Glomerular visceral epithelial cell (primary cell): ENCODE measurements around the gene HSPH1.
"Not testable (repeated sequence)": the region's sequence is repeated elsewhere in the genome, so short reads cannot be mapped to it uniquely, and the experiment has no call there.

Experiments
- DNase-seq: peaks from one replicate; pipeline ENCODE4 v3.0.0-alpha.2; 2016; ENCODE audit errors: extremely low spot score

HSPH1 gene

DNA sequence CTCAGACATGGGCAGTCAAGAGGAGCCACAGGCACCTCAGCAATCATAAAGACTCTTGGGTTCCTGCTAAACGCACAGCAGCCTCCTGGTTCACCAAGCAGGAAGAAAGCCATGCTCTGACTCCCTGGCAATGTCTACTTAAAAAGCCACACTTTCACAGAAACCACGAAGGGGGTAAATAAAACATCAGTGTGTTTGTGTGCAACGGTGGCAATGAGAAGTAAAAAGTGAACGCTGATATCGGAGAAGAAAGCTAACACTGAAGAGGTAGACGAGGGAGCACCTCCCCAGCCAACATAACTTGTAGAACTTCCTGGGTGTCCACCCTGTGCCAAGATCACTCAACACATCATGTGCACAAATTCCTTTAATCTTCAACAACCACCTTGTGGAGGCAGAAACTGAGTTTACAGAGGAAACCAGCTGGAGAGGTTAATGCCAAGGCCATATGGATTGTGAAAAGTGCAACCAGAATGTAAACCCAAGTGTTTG is 30.2 kb downstream of the HSPH1 start:
- no peak for DNase-seq

DNA sequence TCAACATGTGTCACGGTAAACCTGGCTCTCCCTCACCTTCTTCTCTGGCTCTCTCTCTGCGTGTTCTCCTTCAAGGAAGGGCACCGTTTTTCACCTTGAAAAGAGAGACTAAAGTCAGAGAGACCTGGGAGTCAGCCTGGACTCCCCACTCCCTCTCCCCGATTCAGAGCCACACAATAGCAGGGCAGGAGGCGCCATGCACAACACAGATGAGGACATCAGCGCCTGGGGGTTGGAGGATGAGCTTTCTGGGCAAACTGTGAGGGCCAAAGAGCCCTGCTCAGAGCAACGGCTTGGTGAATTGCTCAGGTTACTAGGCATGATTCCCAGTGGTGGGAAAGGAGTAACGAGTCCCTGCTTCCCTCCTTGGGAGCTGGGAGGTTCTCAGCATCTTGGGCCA is 32.3 kb downstream of the HSPH1 start:
- DNase-seq, result no peak

DNA sequence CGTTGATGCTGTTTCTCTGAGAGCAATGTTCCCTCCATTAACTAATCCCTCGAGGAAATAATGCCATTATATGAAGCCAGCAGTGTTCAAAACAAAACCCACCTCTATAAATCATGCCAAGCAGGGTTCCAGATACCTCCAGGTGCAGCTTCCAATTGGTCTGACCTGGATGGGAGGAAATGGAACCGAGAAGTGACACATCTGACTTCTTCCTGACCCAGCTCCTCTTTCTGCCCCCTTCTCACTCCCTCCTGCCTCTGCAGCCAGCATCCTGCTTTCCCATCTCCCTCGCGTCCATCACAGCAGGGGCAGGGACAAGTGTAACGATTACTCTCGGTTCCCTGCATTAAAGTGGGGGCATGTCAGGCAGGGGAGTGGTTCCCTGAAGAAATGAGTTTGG is 37.5 kb downstream of the HSPH1 start:
- no peak for DNase-seq

DNA sequence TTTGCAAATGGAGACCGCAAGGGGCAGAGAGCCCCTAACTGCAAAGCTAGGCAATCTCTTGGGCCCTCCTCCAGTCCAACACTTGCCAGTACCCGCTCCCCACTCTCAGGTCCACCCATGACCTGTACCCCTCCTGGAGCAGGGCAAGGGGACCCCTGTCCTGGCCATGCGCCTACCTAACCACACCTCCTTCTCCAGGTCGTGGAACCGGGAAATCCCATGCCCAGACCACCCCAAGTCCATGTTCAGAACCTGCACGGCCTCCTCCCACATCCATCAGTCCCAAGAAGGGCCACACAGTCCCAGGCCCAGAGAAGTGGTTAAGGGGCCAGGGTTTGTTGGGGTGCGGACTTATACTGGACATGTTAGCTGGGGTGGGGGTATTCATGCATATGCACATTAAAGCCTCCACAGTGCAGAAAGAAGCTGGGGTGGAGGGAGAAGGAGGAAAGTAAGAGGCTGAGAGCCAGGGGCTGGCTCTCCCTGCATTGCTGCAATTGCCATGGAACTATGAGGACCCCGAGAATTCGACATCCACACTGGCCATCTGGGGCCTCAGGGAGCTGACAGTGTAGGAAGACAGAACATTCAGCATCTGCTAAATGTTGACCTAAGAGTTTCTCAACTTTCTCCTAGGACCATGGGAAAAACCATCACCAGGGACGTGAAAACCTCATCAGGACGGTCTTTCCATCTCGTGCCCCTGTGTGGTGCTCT is 39.0 kb downstream of the HSPH1 start:
- no peak for DNase-seq

DNA sequence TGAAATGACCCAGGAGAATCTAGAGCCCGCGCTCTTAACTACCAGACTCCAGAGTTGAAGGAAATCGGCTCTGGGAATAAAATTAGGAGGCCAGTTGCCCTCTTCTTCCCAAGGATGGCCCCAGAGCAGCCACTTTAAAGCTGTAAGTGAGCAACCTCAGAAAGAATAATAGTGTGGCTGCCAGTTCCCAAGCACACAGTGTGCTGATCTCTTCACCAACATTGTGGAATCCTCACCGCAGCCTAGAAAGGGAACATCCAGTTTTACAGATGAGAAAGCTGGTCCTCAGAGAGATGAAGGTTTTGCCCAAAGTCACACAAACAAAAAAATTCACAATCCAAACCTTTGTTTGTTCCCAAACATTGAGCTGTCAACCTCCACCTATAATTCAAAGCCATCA is 39.6 kb downstream of the HSPH1 start:
- DNase-seq, result no peak

DNA sequence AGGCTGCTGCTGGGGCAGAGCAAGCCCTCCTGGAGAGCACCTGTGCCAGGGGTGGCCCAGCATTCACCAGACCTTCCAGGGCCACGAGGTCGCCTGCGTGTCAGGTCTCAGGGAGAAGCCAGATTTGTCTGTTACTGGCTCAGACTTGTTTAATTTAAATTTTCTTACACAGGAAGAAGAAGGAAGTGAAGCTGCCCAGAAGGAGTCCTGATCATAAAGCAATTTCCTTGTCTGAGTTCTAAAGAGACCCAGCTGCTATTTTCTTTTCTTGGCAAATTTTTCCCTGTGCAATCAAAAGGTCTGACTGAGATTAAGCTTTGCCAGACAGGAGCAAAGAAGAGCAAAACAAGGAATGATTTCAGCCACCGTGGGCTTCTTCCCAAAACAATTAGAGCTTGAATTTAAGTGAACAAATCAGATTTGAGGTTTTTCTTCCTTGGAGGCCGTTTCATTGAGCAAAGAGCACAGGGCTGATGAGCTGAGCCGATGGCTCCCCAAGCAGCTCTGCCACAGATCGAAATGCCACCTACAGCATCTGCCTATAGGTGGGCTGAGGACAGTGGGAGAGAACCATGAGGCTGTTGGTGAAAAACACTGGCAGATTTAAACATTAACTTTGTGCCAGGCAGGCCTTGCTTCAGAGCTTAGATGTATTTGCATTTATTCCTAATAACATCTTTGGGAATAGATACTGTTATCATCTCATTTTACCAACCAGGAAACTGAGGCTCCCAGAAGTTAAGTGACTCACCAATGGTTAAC is 40.1 kb downstream of the HSPH1 start:
- no peak for DNase-seq

DNA sequence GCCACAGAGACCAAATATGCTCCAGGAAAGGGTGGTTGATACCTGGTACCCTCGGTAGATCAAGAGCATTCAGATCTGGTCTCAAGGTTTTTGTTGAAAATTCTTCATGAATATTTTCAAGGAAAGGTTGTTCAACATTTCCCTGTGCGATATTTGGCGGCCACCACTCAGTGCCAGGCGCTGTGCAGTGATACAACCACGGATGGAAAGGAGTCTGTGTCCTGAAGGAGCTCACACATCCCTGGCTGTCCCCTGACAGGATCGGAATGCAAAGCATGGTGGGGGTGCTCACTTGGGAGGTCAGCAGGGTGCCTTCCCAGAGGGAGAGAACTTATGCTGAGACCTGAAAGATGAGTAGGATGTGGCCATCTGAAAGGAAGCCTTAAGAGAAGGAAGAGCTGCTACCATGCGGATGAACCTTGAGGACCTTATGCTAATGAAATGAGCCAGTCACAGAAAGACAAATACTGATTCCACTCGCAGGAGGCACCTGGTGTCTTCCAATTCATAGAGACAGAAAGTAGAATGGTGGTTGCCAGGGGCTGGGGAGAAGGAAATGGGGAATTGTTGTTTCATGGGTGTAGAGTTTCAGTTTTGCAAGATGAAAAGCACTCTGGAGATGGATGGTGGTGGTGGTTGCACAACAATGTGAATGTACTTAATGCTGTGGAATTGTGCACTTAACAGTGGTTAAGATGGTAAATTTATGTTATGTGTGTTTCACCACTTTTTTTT is 41.6 kb downstream of the HSPH1 start:
- no peak for DNase-seq

DNA sequence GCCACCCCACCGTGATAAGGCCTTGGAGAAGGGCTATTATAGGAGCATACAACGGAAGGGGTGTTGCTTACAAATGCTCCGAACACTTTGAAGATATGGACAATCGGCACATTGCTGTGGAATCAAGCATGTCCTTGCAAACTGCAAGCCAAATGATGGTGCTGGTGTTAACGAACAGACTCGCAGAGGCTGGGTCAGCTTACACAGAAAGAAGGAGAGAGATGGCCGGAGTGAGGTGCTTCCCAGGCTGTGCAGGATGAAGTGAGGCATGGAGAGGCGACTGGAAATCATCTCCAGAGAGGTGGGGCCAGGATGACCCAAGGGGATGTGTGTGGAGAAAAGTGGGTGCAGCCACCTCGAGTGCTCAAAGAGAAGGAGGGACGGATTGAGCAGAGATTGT is 42.2 kb downstream of the HSPH1 start:
- DNase-seq, result no peak

DNA sequence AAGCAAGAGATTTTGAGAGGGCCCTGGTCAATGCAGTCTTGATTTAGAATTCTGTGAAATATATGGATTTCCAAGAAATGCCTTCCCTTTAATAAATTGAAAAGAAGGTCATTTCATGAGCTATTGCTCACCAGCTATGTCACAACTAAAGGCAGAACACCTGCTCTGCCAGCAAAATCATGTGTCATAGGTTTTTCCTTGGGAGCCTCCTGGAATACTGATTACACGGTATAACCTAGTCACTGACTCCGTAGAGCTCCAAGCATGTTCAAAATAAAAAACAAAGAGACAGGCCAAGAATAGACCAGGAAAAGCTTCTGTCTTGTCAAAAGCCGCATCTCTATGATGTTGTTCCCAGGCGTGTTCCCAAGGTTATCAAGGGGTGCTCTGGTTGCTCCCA is 45.5 kb downstream of the HSPH1 start:
- DNase-seq, result no peak

DNA sequence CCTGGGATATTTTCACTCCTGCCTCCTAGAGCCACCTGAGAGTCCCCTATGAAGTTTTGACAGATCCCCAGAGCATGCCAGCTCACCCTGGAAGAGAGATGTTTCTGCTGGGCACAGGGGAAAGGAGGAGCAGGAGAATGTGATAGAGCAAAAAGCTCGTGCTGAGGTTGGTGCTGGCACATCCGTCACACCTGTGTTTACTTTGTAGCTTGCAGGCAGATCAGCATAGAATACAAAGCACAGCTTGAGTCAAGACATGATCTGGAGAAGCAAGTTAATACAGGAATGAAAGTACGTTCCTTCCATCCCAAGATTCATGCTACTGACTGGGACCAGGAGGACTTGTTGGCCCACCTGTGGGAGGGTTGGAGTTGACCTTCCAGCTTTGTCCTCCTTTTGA is 46.1 kb downstream of the HSPH1 start:
- DNase-seq, result no peak

DNA sequence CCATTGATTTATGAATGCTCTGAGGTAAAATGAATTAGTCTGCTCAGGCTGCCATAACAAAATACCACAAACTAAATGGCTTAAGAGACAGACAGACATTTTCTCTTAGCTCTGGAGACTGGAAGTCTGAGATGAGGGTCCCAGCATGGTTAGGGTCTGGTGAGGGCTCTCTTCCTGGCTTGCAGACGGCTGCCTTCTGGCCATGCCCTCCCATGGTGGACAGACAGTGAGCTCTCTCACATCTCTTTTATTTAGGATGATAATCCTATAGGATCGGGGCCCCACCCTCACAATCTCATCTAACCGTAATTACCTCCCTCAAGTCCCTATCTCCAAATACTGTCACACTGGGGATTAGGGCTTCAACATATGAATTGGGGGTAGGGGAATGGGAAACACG is 47.1 kb downstream of the HSPH1 start:
- DNase-seq, result no peak

DNA sequence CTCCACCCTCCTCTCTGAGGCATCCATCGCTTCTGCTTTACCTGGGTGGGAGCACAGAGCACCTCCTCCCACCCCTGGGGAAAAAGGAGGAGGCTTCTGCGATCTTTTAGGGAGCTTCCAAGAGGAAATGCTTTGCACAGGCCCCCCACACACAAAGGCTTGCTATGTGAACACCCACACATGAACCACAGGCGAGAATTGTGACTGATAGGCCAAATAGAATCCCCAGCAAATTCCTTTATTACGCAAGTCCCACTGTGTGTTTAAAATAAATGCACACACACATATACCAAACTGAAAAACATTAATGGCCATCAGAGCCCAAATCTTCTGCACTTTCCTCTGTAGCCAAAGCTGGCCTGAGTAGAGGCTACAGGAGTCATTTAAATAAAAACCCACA is 50.6 kb downstream of the HSPH1 start:
- no peak for DNase-seq

DNA sequence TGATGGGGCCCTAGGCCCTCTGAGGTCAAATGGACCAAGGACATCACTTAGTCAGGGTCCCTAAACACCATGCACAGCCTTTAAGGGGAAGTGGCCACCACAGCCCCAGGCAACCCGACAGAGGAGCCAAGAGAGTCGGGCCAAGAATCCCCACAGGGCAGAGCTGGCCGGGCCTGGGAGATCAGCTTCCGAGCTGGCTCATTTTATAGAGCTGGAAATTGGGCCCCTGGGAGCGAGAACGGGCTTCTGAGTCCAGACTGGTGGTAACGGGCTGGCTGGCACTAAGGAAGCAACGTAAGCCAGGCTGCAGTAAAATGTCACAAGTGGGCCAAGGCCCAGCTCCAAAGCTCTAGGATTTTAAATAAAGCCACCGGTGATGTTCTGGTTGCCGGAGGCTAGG is 51.1 kb downstream of the HSPH1 start:
- no peak for DNase-seq

DNA sequence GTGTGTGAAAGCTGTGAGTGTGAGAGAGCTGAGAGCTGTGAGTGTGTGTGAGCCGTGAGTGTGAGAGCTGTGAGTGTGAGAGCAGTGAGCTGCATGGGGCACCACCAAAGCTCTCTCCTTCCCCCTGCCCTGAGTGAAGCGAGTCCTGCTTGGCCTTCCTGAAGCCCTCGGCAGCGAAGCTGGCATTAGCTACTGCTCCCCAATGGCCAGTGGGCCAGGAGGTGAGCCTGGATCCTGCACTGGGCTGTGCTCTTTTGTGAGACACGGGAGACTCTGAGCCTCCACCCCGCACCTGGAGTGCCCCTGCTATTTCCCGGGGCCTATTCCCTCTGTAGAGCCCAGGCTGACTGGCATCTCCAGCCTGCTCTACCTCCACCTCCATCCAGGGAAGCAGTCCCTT is 51.5 kb downstream of the HSPH1 start:
- no peak for DNase-seq

DNA sequence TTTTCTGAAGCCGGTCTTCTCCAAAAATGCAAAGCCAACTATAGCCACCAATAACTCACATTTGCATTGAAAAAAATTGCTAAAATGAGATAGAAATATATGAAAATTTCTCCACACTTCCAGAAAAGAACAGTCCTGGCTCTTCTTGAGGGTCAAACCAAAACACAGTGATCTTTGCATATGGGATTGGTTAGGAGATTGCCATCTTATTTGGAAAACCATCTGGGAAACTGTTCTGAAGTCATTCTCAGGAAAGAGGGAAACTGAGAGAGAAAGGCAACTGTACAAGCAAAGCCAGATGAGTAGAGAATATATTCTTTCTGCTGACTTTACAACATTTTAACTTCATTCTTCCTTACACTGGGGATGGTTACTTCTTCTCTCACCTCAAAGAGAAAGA is 54.6 kb downstream of the HSPH1 start:
- DNase-seq, result no peak

DNA sequence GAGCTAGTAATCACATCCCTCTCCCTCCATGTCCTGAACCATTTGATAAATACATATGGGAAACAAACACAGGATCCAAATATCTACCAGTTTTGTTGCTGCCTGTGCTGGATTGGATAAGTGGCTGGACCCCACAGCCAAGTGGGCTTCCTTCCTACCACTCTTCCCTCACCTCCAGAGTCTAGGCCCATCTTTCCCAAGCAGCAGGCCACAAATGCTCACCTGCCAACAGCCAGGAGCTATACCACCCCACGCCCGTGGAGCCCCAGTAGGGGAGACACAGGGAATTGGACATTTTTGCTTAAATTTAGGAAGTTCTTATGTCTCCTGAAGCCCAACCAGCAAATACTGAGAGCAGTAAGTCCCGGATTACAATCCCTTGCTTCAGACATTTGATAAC is 55.8 kb downstream of the HSPH1 start:
- no peak for DNase-seq

DNA sequence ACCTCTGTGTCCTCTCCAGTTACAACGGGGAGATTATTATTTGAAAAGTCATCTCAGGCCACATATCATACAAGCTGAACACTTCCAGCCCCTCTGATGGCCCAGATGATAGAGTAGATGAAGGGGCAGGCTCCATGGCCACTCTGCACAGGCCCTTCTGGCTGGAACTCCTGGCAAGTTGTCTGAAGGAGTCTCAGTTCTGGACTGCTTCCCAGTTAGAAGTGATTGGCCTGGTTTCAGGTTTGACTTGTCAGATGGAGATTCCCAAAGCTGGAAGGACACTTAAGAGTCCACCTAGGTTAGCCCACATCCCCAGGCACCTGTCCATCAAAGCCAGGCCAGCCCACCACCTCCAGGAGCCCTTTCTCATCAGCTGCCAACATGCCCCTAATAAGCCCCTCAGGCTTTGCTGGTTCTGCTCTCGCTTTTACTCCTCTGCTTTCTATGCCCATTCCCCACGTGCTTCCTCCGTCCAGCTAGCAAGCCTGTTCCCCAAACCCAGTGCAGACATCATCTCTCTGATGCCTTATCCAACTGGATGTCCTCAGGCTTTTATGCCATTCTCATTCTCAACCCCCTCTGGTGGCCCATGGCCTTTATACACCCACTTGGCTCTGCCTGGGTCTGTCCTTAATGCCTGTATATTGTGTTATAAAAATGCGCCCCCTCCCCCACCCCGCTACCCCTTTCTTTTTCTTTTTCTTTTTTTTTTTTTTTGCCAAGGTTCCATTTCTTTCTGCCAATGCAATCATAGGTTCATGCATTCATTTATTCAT is 56.5 kb downstream of the HSPH1 start:
- no peak for DNase-seq

DNA sequence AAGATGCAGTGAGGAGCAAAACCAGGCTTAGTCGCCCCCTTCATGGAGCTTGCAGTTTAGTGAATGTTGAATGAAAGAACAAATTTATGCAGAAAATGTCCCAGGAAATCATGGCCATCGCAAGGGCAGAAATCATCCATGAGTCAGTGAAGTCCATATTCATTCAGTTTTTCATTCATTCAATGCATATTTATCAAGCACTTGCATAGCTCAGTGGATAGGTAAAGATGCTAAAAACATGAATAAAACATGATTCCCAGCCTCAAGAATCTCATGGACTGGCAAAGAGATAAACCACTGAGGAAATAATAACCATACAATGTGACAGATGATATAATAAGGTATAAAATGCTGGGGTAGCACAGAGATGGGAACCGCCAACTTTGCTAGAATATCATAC is 58.8 kb downstream of the HSPH1 start:
- no peak for DNase-seq

DNA sequence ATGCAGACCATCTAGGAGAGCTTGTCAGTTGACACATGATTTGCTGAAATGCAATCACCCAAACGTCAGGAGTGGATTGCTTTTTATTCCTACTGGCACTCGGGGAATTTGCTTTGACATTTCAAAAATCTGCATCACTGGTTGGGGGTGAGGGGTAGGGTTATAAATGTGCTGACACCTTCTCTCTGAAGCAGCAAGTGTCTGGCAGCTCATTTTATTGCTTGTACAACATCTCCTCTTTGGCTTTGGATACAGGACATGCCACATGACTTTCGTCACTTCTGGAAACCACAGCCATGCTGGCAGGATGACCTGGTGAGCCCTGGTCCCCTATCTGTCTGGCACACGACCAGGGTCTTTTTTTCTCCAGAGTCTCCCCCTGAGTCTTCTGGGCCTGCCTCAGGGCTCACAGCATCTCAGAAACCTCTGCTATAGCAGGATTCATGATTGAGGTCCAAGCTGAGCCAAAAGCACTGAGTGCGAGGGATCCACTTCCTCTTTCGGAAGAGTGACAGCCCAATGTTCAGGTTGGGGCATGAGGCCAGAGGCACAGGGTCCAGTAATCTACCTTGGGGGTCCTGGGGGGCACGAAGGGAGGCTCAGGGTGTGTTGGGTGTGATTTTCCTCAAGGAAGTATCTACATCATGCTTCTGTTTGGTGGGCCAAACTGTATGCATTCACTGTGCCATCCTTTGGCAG is 60.1 kb downstream of the HSPH1 start:
- DNase-seq, result peak; percentile 23

DNA sequence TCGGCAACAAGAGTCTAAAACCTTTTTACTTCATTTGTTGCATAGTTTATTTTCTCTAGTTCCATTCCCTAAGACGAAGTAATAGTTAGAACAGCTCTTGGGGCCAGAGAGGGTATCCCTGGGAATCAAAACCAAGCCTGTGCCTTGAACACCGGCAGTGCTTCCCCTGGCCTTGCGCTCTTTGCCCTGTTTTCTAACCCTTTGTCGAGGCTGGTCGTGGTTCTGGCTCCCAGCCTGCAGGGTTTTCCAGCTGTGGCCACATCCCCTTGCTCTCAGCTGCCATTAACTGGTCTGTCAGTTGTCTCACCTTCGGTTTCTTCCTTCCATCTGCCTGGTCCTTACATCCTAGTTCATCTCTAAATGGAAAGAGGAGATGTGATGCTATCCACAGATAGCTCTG is 61.0 kb downstream of the HSPH1 start:
- no peak for DNase-seq

DNA sequence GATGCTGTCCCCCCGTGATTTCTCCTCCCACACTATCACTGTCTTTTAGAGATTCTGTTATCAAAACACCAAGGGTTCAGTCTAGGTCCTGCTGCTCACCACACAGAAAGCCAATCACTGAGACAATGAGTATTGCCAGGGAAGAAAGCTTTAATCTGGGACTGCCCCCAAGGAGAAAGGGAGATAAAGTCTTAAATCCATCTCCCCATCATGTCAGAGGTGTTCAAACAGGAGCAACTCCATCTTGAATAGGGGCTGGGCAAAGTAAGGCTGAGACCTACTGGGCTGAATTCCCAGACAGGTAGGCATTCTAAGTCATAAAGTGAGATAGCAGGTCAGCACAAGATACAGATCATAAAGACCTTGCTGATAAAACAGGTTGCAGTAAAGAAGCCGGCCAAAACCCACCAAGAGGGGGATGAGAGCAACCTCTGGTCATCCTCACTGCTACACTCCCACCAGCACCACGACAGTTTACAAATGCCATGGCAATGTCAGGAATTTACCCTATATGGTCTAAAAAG is 63.7 kb downstream of the HSPH1 start:
- DNase-seq, result not testable (repeated sequence)
